Iris pigment epithelial cell (primary cell): ENCODE data around the gene CORO6.

Experiments used
- DNase-seq: peaks from one replicate; pipeline ENCODE4 v3.0.0-alpha.2; 2011; ENCODE audit warnings: low read depth

The CORO6 gene

GRCh38 chr17:29577001-29577370 is 45.7 kb downstream of the CORO6 start:
- no peak for DNase-seq

GRCh38 chr17:29576214-29577000 is 46.3 kb downstream of the CORO6 start:
- DNase-seq, result no peak

- DNase-seq, result no peak
Measured at GRCh38 chr17:29575511-29576213, 47.0 kb downstream of the CORO6 start.

- no peak for DNase-seq
Measured at GRCh38 chr17:29574732-29575510, 47.8 kb downstream of the CORO6 start.

- no peak for DNase-seq
Measured at GRCh38 chr17:29573871-29574731, 48.6 kb downstream of the CORO6 start.

- no peak for DNase-seq
Measured at GRCh38 chr17:29573558-29573869, 49.2 kb downstream of the CORO6 start.

- peak; percentile 58 for DNase-seq
Measured at GRCh38 chr17:29572691-29573557, 49.8 kb downstream of the CORO6 start.

GRCh38 chr17:29571883-29572681 is 50.6 kb downstream of the CORO6 start:
- DNase-seq, result no peak

GRCh38 chr17:29571486-29571882 is 51.2 kb downstream of the CORO6 start:
- DNase-seq, result no peak

GRCh38 chr17:29570521-29570920 is 52.2 kb downstream of the CORO6 start:
- no peak for DNase-seq

- DNase-seq, result no peak
Measured at GRCh38 chr17:29569245-29569950, 53.3 kb downstream of the CORO6 start.

- DNase-seq, result peak; percentile 83
Measured at GRCh38 chr17:29568331-29569244, 54.1 kb downstream of the CORO6 start, which contains the start of gene TP53I13. TP53I13 (plus strand) TSS chr17:29568701; CDS start chr17:29568759, 58 bp downstream.

GRCh38 chr17:29567554-29568330 is 55.0 kb downstream of the CORO6 start:
- peak; percentile 43 for DNase-seq

GRCh38 chr17:29567304-29567553 is 55.5 kb downstream of the CORO6 start:
- no peak for DNase-seq

GRCh38 chr17:29566473-29567303 is 56.0 kb downstream of the CORO6 start, which contains the start of gene ABHD15:
ABHD15 (minus strand) TSS chr17:29567037; CDS start chr17:29566966, 71 bp downstream.
- DNase-seq, result peak; percentile 71

GRCh38 chr17:29565643-29566472 is 56.9 kb downstream of the CORO6 start:
- no peak for DNase-seq
